Activated T-cell treated with anti-CD3 and anti-CD28 coated beads for 24 hours (primary cell): Measurements from ENCODE around the gene VANGL1.

ENCODE experiments used
- DNase-seq: peaks from one replicate; pipeline ENCODE4 v3.0.0-alpha.2; 2020; ENCODE audit warnings: low read depth

The VANGL1 gene

GRCh38 chr1:115669002-115669673 is 27.4 kb downstream of the VANGL1 start:
- DNase-seq: no peak

GRCh38 chr1:115669886-115670285 is 28.1 kb downstream of the VANGL1 start:
- no peak for DNase-seq

GRCh38 chr1:115670476-115671175 is 28.9 kb downstream of the VANGL1 start:
- no peak for DNase-seq

GRCh38 chr1:115671176-115671934 is 29.6 kb downstream of the VANGL1 start:
- no peak for DNase-seq

- no peak for DNase-seq
Measured at GRCh38 chr1:115672224-115673009, 30.6 kb downstream of the VANGL1 start.

- no peak for DNase-seq
Measured at GRCh38 chr1:115676498-115677181, 34.9 kb downstream of the VANGL1 start.

GRCh38 chr1:115677182-115677555 is 35.4 kb downstream of the VANGL1 start:
- DNase-seq: no peak

- no peak for DNase-seq
Measured at GRCh38 chr1:115677565-115677964, 35.8 kb downstream of the VANGL1 start.

- DNase-seq: no peak
Measured at GRCh38 chr1:115678141-115678540, 36.4 kb downstream of the VANGL1 start.

GRCh38 chr1:115679141-115679611 is 37.4 kb downstream of the VANGL1 start:
- no peak for DNase-seq

- no peak for DNase-seq
Measured at GRCh38 chr1:115680730-115681111, 39.0 kb downstream of the VANGL1 start.

GRCh38 chr1:115682792-115683191 is 41.0 kb downstream of the VANGL1 start:
- no peak for DNase-seq

- DNase-seq: no peak
Measured at GRCh38 chr1:115685029-115685705, 43.4 kb downstream of the VANGL1 start.

GRCh38 chr1:115687744-115688143 is 46.0 kb downstream of the VANGL1 start:
- no peak for DNase-seq

- no peak for DNase-seq
Measured at GRCh38 chr1:115690972-115691371, 49.2 kb downstream of the VANGL1 start.

- DNase-seq: no peak
Measured at GRCh38 chr1:115692224-115692623, 50.5 kb downstream of the VANGL1 start.

- DNase-seq: no peak
Measured at GRCh38 chr1:115694805-115695204, 53.0 kb downstream of the VANGL1 start.

- DNase-seq: no peak
Measured at GRCh38 chr1:115697619-115698018, 55.8 kb downstream of the VANGL1 start.

GRCh38 chr1:115701090-115701489 is 59.3 kb downstream of the VANGL1 start:
- DNase-seq: no peak

- no peak for DNase-seq
Measured at GRCh38 chr1:115702959-115703358, 61.2 kb downstream of the VANGL1 start.
